Measurements from ENCODE around the gene ARL14EP.

The ARL14EP gene

DNA sequence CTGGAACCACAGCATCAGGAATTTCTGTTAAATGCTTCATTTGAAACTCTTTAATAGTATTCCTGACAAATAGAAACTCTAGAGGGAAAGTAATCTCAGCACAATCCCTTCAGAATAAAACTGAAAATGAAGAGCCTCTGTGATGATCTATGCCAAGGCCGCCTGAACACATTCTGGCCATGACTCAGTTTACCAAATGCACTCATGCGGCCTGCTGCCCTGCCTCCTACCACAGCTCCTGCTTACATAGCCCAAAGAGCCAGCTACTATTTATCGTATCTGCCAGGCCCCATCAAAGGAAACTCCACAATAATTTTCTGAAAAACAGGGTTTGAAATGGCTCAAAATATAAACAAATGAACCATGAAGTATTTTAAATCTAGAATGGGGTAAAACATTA is 27.0 kb downstream of the ARL14EP start:
- Histone ChIP-seq H3K4me2 (ENCODE audit: low read length) (no peak overlapping the region), H3K27ac (ENCODE audit: low read depth, low read length, poor library complexity, severe bottlenecking) (no peak overlapping the region), H3F3A (ENCODE audit: insufficient read depth, low read length) (no peaks in the 10 kb centered on the region), H3K79me2 (ENCODE audit: insufficient read depth, low read length) (no peaks in the 10 kb centered on the region), H3K4me1 (ENCODE audit: insufficient read depth, low read length, severe bottlenecking) (no peaks in the 10 kb centered on the region), H2AFZ (ENCODE audit: low read length) (no peak overlapping the region), H3K27me3 (ENCODE audit: insufficient read depth, low read length) (no peaks in the 10 kb centered on the region), H3K9me3 (ENCODE audit: low read length) (no peaks in the 10 kb centered on the region), H3K4me3 (ENCODE audit: low read depth, low read length, poor library complexity, severe bottlenecking) (no peak overlapping the region), H3K36me3 (ENCODE audit: insufficient read depth, low read length) (0 out of 2 replicates have a peak, but pooled peaks cover 8% of the 10 kb centered on the region), H3K9ac (ENCODE audit: low read length) (no peak overlapping the region), H3K9me2 (ENCODE audit: low read depth, low read length) (no peaks in the 10 kb centered on the region), H4K20me1 (ENCODE audit: insufficient read depth, low read length) (no peaks in the 10 kb centered on the region)
- no peak for TF ChIP-seq EZH2 (IDR thresholded peaks at IDR 0.05; ENCODE audit: borderline replicate concordance, low read length)
- TF ChIP-seq, protein P1, sequence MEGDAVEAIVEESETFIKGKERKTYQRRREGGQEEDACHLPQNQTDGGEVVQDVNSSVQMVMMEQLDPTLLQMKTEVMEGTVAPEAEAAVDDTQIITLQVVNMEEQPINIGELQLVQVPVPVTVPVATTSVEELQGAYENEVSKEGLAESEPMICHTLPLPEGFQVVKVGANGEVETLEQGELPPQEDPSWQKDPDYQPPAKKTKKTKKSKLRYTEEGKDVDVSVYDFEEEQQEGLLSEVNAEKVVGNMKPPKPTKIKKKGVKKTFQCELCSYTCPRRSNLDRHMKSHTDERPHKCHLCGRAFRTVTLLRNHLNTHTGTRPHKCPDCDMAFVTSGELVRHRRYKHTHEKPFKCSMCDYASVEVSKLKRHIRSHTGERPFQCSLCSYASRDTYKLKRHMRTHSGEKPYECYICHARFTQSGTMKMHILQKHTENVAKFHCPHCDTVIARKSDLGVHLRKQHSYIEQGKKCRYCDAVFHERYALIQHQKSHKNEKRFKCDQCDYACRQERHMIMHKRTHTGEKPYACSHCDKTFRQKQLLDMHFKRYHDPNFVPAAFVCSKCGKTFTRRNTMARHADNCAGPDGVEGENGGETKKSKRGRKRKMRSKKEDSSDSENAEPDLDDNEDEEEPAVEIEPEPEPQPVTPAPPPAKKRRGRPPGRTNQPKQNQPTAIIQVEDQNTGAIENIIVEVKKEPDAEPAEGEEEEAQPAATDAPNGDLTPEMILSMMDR (IDR thresholded peaks at IDR 0.05; ENCODE audit: low read length), result no peak

DNA sequence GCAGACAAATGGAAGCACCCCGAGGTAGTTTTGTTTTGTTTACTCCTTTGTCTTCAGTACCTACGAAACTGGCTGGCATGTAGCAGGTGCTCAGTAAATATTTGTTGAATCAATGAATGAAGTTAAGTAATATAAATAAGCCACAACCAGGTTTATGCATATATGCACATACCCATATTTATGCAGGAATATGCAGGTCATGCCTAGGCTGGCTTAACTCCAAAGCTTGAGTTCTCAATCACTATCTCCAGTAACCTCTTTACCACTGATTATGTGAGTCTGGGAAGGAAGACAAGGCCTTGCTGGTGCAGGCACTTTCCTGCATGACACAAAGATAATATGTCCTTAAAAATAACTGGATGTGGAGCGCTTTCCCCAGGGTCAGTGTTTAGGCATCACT is 27.5 kb downstream of the ARL14EP start:
- H3K9me2 ChIP-seq (ENCODE audit: low read depth, low read length), result no peaks in the 10 kb centered on the region
- no peak overlapping the region for H3K27ac ChIP-seq (ENCODE audit: low read depth, low read length, poor library complexity, severe bottlenecking)
- no peak overlapping the region for H3K9ac ChIP-seq (ENCODE audit: low read length)
- H4K20me1 ChIP-seq (ENCODE audit: insufficient read depth, low read length), result no peaks in the 10 kb centered on the region
- no peaks in the 10 kb centered on the region for H3F3A ChIP-seq (ENCODE audit: insufficient read depth, low read length)
- H2AFZ ChIP-seq (ENCODE audit: low read length), result no peak overlapping the region
- no peak overlapping the region for H3K4me3 ChIP-seq (ENCODE audit: low read depth, low read length, poor library complexity, severe bottlenecking)
- TF ChIP-seq, protein P1 (IDR thresholded peaks at IDR 0.05; ENCODE audit: low read length), result no peak
- TF ChIP-seq EZH2 (IDR thresholded peaks at IDR 0.05; ENCODE audit: borderline replicate concordance, low read length), result no peak
- no peaks in the 10 kb centered on the region for H3K79me2 ChIP-seq (ENCODE audit: insufficient read depth, low read length)
- no peaks in the 10 kb centered on the region for H3K4me1 ChIP-seq (ENCODE audit: insufficient read depth, low read length, severe bottlenecking)
- H3K27me3 ChIP-seq (ENCODE audit: insufficient read depth, low read length), result no peaks in the 10 kb centered on the region
- no peaks in the 10 kb centered on the region for H3K9me3 ChIP-seq (ENCODE audit: low read length)
- no peak overlapping the region for H3K4me2 ChIP-seq (ENCODE audit: low read length)
- H3K36me3 ChIP-seq (ENCODE audit: insufficient read depth, low read length), result 0 out of 2 replicates have a peak, but pooled peaks cover 4% of the 10 kb centered on the region

DNA sequence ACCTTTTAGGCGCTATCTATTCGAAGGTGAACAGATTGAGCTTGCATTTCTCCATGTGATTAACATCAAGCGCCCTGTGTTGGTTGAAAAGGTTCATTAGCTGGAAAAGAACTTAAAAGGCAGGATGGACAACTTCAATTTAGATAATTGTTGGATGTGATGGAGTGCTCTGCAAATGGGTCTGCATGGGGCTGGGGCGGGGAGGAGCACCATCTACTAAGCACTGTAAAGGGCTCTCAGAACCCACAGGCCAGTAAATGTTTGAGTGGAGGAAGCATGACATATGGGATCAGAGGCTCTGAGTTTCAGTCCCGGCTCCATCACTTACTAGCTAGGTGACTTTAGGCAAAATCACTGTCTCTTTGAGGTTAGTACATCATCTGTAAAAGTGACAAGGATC is 28.2 kb downstream of the ARL14EP start:
- Histone ChIP-seq H3K36me3 (ENCODE audit: insufficient read depth, low read length) (no peaks in the 10 kb centered on the region), H4K20me1 (ENCODE audit: insufficient read depth, low read length) (no peaks in the 10 kb centered on the region), H2AFZ (ENCODE audit: low read length) (no peak overlapping the region), H3K4me1 (ENCODE audit: insufficient read depth, low read length, severe bottlenecking) (no peaks in the 10 kb centered on the region), H3K9ac (ENCODE audit: low read length) (no peak overlapping the region), H3F3A (ENCODE audit: insufficient read depth, low read length) (no peaks in the 10 kb centered on the region), H3K27me3 (ENCODE audit: insufficient read depth, low read length) (no peaks in the 10 kb centered on the region), H3K9me2 (ENCODE audit: low read depth, low read length) (no peaks in the 10 kb centered on the region), H3K4me2 (ENCODE audit: low read length) (no peak overlapping the region), H3K79me2 (ENCODE audit: insufficient read depth, low read length) (no peaks in the 10 kb centered on the region), H3K27ac (ENCODE audit: low read depth, low read length, poor library complexity, severe bottlenecking) (no peak overlapping the region), H3K4me3 (ENCODE audit: low read depth, low read length, poor library complexity, severe bottlenecking) (no peak overlapping the region), H3K9me3 (ENCODE audit: low read length) (no peaks in the 10 kb centered on the region)
- TF ChIP-seq EZH2 (IDR thresholded peaks at IDR 0.05; ENCODE audit: borderline replicate concordance, low read length), result no peak
- TF ChIP-seq, protein P1 (IDR thresholded peaks at IDR 0.05; ENCODE audit: low read length), result no peak

Measured in OCI-LY1 (cell line).